ENCODE data around the gene GIT2.

The GIT2 gene

DNA sequence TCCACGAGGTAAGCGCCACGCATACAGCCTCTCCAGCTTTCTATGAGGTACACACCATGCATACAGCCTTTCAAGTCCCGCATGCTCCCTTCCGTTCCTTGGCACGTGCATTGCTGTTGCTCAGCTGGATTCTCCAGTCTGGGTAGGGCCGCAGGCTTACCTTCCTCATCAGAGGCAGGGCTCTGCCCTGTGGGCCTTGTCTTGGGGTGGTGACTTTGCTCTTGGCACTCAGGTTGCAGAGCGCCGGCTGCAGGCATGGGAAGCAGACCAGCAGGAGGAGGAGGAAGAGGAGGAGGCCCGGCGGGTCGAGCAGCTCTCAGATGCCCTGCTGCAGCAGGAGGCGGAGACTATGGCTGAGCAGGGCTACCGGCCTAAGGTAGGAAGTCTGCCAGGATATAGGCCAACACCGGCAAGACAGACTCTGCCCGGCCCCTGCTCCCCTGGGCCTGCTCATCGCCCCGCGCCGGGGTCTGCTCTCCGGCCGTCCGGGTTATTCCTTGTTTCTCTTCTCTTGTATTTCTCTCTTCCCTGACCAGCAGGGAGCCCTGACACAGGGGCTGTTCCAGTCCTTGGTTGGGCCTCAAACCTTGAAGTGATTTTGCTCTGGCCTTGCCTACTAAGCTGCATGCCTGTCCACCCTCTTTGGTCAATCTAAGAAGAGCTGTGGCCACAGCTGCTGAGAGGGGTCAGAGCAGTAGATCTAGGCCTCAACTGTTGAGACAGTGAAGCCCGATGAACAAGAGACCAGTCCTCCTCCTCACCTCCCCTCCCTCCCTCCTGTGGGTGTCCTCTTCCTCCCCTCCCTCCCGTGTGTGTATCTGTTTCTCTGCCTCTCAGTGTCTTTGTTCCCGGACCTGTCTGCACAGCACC, 80.8 kb downstream of the GIT2 start:
- Histone ChIP-seq H2BK15ac (replicated peaks; ENCODE audit: low read depth) (no peak overlapping the region), H3K4me1 (ENCODE audit: control insufficient read depth, low read depth, low read length) (no peaks in the 10 kb centered on the region), H2BK120ac (ENCODE audit: low read depth, low read length) (no peak overlapping the region), H3K79me1 (ENCODE audit: low read length) (no peaks in the 10 kb centered on the region), H2BK5ac (ENCODE audit: low read length) (no peak overlapping the region), H3K4me3 (ENCODE audit: low read length) (no peak overlapping the region), H2AK5ac (ENCODE audit: low read length) (no peak overlapping the region), H4K8ac (ENCODE audit: low read depth, low read length) (no peak overlapping the region), H3K4ac (ENCODE audit: low read depth, low read length) (no peak overlapping the region), H3K9ac (ENCODE audit: low read length) (no peak overlapping the region), H3K23ac (ENCODE audit: low read length) (no peak overlapping the region), H3K27ac (ENCODE audit: low read depth, low read length) (no peak overlapping the region), H3K79me2 (ENCODE audit: control insufficient read depth, insufficient read depth, low read length) (no peaks in the 10 kb centered on the region), H3K56ac (ENCODE audit: low read length) (no peak overlapping the region), H3K27me3 (ENCODE audit: insufficient read depth, low read length, poor library complexity) (no peaks in the 10 kb centered on the region), H3K36me3 (ENCODE audit: control insufficient read depth, insufficient read depth, low read length) (peaks cover 6% of the 10 kb centered on the region), H3K4me2 (ENCODE audit: low read length) (no peak overlapping the region), H4K5ac (ENCODE audit: low read length) (no peak overlapping the region), H3K18ac (ENCODE audit: low read length) (no peak overlapping the region)
- DNase-seq = no peak
- no CpG with 5 or more reads among the region's 26 CpGs for WGBS (ENCODE audit: extremely low coverage, insufficient coverage, low lambda C conversion rate)

- H3K4me1 ChIP-seq (ENCODE audit: control insufficient read depth, low read depth, low read length) = no peaks in the 10 kb centered on the region
- H2AK5ac ChIP-seq (ENCODE audit: low read length) = no peak overlapping the region
- peaks cover 5% of the 10 kb centered on the region for H3K36me3 ChIP-seq (ENCODE audit: control insufficient read depth, insufficient read depth, low read length)
- no peak overlapping the region for H3K56ac ChIP-seq (ENCODE audit: low read length)
- no peaks in the 10 kb centered on the region for H3K27me3 ChIP-seq (ENCODE audit: insufficient read depth, low read length, poor library complexity)
- no peak overlapping the region for H4K5ac ChIP-seq (ENCODE audit: low read length)
- no peak overlapping the region for H3K4me2 ChIP-seq (ENCODE audit: low read length)
- WGBS (ENCODE audit: extremely low coverage, insufficient coverage, low lambda C conversion rate) = no CpG with 5 or more reads among the region's 16 CpGs
- H3K4ac ChIP-seq (ENCODE audit: low read depth, low read length) = no peak overlapping the region
- no peak overlapping the region for H3K27ac ChIP-seq (ENCODE audit: low read depth, low read length)
- no peak overlapping the region for H2BK15ac ChIP-seq (replicated peaks; ENCODE audit: low read depth)
- H4K8ac ChIP-seq (ENCODE audit: low read depth, low read length) = no peak overlapping the region
- no peaks in the 10 kb centered on the region for H3K79me1 ChIP-seq (ENCODE audit: low read length)
- no peak overlapping the region for H3K4me3 ChIP-seq (ENCODE audit: low read length)
- no peak for DNase-seq
- H3K79me2 ChIP-seq (ENCODE audit: control insufficient read depth, insufficient read depth, low read length) = no peaks in the 10 kb centered on the region
- H3K18ac ChIP-seq (ENCODE audit: low read length) = no peak overlapping the region
- no peak overlapping the region for H3K9ac ChIP-seq (ENCODE audit: low read length)
- no peak overlapping the region for H3K23ac ChIP-seq (ENCODE audit: low read length)
- H2BK5ac ChIP-seq (ENCODE audit: low read length) = no peak overlapping the region
- no peak overlapping the region for H2BK120ac ChIP-seq (ENCODE audit: low read depth, low read length)
These were observed 81.7 kb downstream of the GIT2 start for GRCh38 chr12:109914461-109914860.

- no peaks in the 10 kb centered on the region for H3K27me3 ChIP-seq (ENCODE audit: insufficient read depth, low read length, poor library complexity)
- peaks cover 5% of the 10 kb centered on the region for H3K36me3 ChIP-seq (ENCODE audit: control insufficient read depth, insufficient read depth, low read length)
- H3K4ac ChIP-seq (ENCODE audit: low read depth, low read length) = no peak overlapping the region
- no peak overlapping the region for H2BK5ac ChIP-seq (ENCODE audit: low read length)
- H3K27ac ChIP-seq (ENCODE audit: low read depth, low read length) = no peak overlapping the region
- no peak overlapping the region for H3K9ac ChIP-seq (ENCODE audit: low read length)
- no peak overlapping the region for H4K8ac ChIP-seq (ENCODE audit: low read depth, low read length)
- no peak overlapping the region for H2BK120ac ChIP-seq (ENCODE audit: low read depth, low read length)
- H3K4me3 ChIP-seq (ENCODE audit: low read length) = no peak overlapping the region
- no peaks in the 10 kb centered on the region for H3K4me1 ChIP-seq (ENCODE audit: control insufficient read depth, low read depth, low read length)
- no peak overlapping the region for H3K4me2 ChIP-seq (ENCODE audit: low read length)
- H3K79me1 ChIP-seq (ENCODE audit: low read length) = no peaks in the 10 kb centered on the region
- no peak overlapping the region for H4K5ac ChIP-seq (ENCODE audit: low read length)
- H3K56ac ChIP-seq (ENCODE audit: low read length) = no peak overlapping the region
- no peaks in the 10 kb centered on the region for H3K79me2 ChIP-seq (ENCODE audit: control insufficient read depth, insufficient read depth, low read length)
- no peak overlapping the region for H2BK15ac ChIP-seq (replicated peaks; ENCODE audit: low read depth)
- no peak overlapping the region for H3K23ac ChIP-seq (ENCODE audit: low read length)
- no peak overlapping the region for H3K18ac ChIP-seq (ENCODE audit: low read length)
- DNase-seq = no peak
- no peak overlapping the region for H2AK5ac ChIP-seq (ENCODE audit: low read length)
- WGBS (ENCODE audit: extremely low coverage, insufficient coverage, low lambda C conversion rate) = no CpG with 5 or more reads among the region's 12 CpGs
These were observed 83.3 kb downstream of the GIT2 start for GRCh38 chr12:109912855-109913321.

DNA sequence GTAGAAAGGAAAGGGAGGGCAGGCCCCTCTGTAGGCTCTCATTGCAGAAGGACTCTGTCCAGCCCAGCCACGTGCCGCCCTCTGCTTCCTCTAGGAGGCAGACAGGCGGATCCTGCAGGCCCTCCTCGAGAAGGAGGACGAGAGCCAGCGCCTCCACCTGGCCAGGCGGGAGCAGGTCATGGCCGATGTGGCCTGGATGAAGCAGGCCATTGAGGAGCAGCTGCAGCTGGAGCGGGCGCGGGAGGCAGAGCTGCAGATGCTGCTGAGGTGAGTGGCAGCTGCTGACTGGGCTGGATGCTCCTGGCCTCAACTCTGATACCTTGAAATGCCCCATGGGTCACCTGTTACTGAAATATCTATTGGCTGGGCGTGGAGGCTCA, 85.2 kb downstream of the GIT2 start:
- Histone ChIP-seq H3K9ac (ENCODE audit: low read length) (no peak overlapping the region), H3K27me3 (ENCODE audit: insufficient read depth, low read length, poor library complexity) (no peaks in the 10 kb centered on the region), H2BK120ac (ENCODE audit: low read depth, low read length) (no peak overlapping the region), H3K18ac (ENCODE audit: low read length) (no peak overlapping the region), H3K79me2 (ENCODE audit: control insufficient read depth, insufficient read depth, low read length) (no peaks in the 10 kb centered on the region), H3K23ac (ENCODE audit: low read length) (no peak overlapping the region), H3K4ac (ENCODE audit: low read depth, low read length) (no peak overlapping the region), H3K4me3 (ENCODE audit: low read length) (no peak overlapping the region), H2AK5ac (ENCODE audit: low read length) (no peak overlapping the region), H2BK15ac (replicated peaks; ENCODE audit: low read depth) (no peak overlapping the region), H2BK5ac (ENCODE audit: low read length) (no peak overlapping the region), H4K5ac (ENCODE audit: low read length) (no peak overlapping the region), H3K27ac (ENCODE audit: low read depth, low read length) (no peak overlapping the region), H3K4me2 (ENCODE audit: low read length) (no peak overlapping the region), H3K79me1 (ENCODE audit: low read length) (no peaks in the 10 kb centered on the region), H3K36me3 (ENCODE audit: control insufficient read depth, insufficient read depth, low read length) (no peaks in the 10 kb centered on the region), H3K4me1 (ENCODE audit: control insufficient read depth, low read depth, low read length) (no peaks in the 10 kb centered on the region), H3K56ac (ENCODE audit: low read length) (no peak overlapping the region), H4K8ac (ENCODE audit: low read depth, low read length) (no peak overlapping the region)
- peak; percentile 90 for DNase-seq
- WGBS (ENCODE audit: extremely low coverage, insufficient coverage, low lambda C conversion rate) = no CpG with 5 or more reads among the region's 12 CpGs

GRCh38 chr12:109910254-109910968, 85.8 kb downstream of the GIT2 start:
- H3K23ac ChIP-seq (ENCODE audit: low read length) = no peak overlapping the region
- no peak overlapping the region for H3K4me3 ChIP-seq (ENCODE audit: low read length)
- H2BK120ac ChIP-seq (ENCODE audit: low read depth, low read length) = no peak overlapping the region
- H3K4ac ChIP-seq (ENCODE audit: low read depth, low read length) = no peak overlapping the region
- H4K5ac ChIP-seq (ENCODE audit: low read length) = no peak overlapping the region
- H3K4me2 ChIP-seq (ENCODE audit: low read length) = no peak overlapping the region
- H3K9ac ChIP-seq (ENCODE audit: low read length) = no peak overlapping the region
- H3K79me2 ChIP-seq (ENCODE audit: control insufficient read depth, insufficient read depth, low read length) = no peaks in the 10 kb centered on the region
- H4K8ac ChIP-seq (ENCODE audit: low read depth, low read length) = no peak overlapping the region
- no peaks in the 10 kb centered on the region for H3K4me1 ChIP-seq (ENCODE audit: control insufficient read depth, low read depth, low read length)
- H3K18ac ChIP-seq (ENCODE audit: low read length) = no peak overlapping the region
- no peak overlapping the region for H3K27ac ChIP-seq (ENCODE audit: low read depth, low read length)
- WGBS (ENCODE audit: extremely low coverage, insufficient coverage, low lambda C conversion rate) = no CpG with 5 or more reads among the region's 8 CpGs
- DNase-seq = no peak
- H2BK15ac ChIP-seq (replicated peaks; ENCODE audit: low read depth) = no peak overlapping the region
- H3K79me1 ChIP-seq (ENCODE audit: low read length) = no peaks in the 10 kb centered on the region
- H2BK5ac ChIP-seq (ENCODE audit: low read length) = no peak overlapping the region
- no peak overlapping the region for H3K56ac ChIP-seq (ENCODE audit: low read length)
- H2AK5ac ChIP-seq (ENCODE audit: low read length) = no peak overlapping the region
- H3K36me3 ChIP-seq (ENCODE audit: control insufficient read depth, insufficient read depth, low read length) = no peaks in the 10 kb centered on the region
- H3K27me3 ChIP-seq (ENCODE audit: insufficient read depth, low read length, poor library complexity) = no peaks in the 10 kb centered on the region

All from mesendoderm (in vitro differentiated cells).